HG03469 (cell line): ENCODE measurements around the gene CABP1.

Experiments
- ATAC-seq: cut with Tn5 transposase; IDR thresholded peaks from one replicate; pipeline ENCODE4 v1.9.1; 2021; ENCODE audit warnings: mild to moderate bottlenecking, moderate library complexity, moderate number of reproducible peaks; ENCODE audit not compliant: unreplicated experiment

CABP1 gene

DNA sequence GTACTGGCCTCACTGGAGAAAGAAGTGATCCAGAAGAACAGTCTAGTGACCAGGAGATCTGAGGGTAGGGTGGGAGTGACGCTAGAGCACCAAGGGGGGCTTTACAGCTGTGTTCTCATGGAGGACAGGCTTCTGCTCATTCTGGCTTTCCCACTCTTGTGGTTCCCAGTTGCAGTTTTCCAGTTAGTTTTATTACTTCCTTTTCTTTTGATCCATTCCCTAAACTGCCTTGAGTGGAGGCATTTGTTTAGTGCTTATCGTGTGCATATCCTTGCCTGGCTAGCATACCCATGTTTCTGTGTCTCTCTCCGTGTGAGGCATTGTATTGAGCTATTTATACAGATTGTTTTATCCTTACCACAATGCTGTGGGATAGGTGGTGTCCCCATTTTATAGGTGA, 50.6 kb downstream of the CABP1 start:
- ATAC-seq: no peak

DNA sequence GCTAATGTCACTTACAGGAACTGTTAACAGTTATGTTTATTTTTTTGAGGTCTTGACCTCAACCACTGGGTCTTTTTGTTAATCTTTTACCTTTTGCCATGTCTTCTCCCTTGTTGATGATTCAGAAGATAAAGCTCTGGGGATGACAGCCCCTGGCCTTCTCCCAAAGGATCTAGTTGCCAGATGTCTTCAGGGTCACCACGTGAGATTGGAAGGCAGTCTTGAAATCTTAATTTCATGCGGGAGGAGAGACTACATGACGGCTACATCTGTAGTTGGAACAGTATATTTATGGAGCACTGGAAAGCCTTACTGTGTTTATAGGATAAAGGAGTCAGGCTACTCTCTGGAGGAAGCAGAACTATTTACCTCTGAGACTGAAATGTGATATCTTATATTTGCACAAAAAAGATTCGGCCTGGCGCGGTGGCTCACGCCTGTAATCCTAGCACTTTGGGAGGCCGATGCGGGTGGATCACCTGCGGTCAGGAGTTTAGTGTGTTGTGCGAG, 52.2 kb downstream of the CABP1 start:
- no peak for ATAC-seq

DNA sequence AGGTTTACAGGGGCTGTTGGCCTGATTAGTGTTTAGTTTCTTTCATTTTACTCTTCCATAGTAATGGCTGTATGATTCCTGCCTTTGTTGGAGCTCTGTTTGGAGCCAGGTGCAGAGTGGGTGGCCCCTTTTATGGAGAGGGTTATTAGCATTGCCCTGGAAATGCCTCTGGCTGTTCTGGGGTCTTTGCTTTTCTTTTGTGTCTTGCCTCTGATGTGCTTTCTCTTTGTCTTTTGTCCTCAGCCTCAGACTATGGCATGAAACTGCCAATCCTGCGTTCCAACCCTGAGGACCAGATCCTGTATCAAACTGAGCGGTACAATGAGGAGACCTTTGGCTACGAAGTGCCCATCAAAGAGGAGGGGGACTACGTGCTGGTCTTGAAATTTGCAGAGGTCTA, 53.4 kb downstream of the CABP1 start:
- no peak for ATAC-seq

DNA sequence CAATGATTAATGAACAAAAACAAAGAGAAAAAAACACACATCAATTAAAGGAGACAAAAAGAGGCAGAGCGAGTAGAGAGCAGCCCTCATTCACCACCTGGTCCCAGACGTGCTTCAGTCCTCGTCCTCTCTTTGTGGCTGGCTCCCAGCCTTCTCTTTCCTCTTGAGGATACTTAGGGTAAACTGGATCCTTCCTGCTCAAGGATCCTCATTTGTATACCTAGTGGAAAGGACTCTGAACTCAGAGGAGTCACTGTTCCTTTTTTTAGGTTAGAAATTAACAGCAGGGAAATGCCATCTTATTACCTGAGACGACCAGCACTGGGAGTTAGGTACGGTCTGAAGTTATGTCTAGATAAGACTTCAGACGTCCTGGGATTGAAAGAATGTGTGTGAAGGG, 56.2 kb downstream of the CABP1 start:
- ATAC-seq: no peak

DNA sequence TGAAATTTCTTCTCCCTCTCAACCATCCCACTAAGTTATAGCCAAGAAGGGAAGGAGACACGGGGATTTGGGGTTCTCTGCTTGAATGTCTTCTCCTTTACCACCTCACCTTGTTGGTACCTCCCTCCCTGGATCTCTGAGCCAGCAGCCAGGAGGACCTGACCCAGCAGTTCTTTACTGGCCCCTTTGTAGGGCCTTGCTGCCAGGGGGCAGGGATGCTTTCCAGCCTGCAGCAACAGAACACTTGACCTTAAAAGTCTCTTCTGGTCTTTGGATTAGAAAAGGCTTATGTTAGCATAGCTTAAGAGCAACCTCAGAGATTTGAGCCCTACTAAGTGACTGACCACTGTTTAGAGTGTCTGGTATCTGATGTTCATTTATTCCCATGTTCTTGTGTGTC, 56.9 kb downstream of the CABP1 start:
- ATAC-seq: no peak

DNA sequence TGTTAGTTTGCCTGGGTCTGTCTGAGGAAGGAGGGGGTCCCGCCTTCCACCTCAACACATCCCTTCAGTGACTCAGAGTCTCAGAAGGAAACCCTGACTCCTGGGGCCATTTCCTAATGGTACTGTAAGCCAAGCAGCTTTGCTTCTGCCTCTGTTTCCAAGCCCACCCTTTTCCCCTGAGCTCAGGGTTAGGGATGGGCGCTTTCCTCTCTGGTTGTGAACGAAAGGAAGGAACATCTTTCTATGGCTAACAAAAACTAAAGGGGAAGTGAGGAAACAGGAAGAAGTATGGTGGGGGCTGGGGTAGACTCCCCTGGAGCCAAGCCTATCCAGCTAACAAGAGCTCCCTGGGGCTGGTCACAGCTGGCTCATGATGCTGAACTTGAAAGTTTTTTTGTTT, 58.2 kb downstream of the CABP1 start:
- no peak for ATAC-seq

DNA sequence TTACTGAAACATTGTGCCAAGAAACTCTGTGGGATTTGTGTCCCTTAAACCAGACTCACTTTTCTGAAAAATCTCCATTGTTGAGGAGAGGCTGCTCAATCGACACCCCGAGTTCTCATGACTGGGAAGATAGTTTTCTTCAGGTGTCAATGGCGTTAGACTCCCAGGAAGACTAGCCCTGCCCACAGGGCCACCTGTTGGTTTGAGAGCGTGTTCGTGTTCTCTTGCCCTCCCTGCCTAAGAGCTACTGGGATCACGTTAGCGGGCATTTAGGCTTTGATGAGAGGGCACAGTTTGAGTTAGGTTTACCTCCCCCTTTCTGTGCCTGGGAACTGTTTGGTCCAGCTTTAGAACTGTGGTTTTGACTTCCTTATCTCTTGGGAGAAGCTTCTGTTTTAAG, 59.1 kb downstream of the CABP1 start:
- no peak for ATAC-seq

DNA sequence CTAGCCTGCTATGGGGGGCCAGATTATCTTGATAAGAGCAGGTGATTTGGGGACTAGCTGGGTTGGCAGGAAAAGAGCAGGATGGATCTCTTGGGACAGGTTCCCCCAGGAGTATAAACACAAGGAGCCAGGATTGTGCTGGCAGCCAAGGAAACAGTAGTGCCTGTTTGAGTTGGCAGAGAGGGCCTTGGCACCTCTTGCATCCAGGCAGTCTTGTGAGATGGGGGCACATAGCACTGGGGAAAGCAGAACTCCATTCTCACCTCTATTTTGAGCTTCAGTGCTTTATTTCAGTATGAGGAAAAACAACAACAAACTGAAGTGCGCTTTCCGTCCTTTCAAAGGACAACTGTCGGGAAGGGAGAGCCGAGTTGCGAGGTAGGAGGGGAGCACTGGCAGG, 60.5 kb downstream of the CABP1 start:
- no peak for ATAC-seq

DNA sequence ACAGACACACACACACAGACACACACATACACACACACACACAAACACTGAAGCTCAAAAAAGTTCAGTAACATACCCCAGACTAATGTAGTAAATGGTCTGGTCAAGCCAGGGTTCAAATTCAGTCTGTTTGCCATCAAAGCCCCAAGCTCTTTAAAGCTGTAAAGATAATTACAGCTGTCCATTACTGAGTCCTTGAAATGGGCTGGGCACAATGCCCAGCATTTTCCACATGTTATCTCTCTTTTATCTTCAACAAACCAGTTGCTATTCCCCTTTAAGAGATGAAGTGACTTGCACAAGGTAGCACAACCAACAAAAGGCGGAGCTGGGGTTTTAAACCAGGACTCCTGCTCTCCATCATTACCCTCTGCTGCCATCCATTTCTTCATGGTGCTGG, 62.2 kb downstream of the CABP1 start:
- ATAC-seq: no peak

DNA sequence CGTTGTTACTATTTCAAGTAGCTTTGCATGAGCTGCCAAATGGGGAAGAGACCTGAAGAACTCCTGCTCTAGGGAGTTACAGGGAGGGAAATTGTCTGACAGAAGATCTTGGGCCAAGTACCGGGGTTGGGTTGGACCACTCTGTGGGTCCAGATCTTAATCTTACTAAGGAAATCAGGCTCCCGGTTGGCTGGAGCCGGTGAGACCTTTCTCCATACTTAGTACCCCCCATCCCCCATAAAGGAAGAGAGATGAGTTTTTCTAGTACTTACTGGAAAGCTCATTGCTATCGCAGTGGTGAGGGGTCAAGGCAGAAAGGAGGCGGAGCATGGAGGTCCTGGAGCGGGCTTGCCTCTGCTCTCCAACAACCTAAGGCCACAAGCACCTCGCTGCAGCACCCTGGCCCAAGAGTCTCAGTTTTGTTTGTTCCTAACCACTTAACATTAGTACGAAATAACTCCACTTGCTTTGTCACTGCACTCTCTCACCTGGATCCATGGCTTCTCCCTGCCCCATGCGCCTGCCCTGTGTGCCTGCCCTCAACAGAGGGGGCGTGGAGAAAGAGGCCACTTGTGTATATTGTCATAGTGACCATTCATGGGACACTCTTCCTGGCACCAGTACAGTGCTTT, 63.0 kb downstream of the CABP1 start:
- ATAC-seq: no peak

DNA sequence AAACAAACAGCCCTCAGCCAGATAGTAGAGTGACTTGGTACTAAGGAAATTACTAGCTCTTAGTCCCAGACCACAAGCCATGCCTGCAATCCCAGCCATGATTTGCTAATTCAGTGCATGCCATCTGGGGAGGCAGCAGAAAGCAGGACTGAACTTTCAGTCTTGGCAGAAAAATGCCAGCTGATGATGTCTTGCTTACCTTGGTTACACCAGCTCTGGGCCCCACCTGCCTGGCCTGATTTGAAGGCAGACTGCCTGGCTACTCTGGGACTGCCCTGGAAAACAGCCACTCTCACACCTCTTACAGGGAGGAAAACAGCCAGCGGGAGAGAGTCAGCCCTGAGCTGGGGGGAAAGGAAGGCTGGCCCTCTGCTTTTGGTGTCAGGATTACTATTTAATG, 65.2 kb downstream of the CABP1 start:
- ATAC-seq: no peak

DNA sequence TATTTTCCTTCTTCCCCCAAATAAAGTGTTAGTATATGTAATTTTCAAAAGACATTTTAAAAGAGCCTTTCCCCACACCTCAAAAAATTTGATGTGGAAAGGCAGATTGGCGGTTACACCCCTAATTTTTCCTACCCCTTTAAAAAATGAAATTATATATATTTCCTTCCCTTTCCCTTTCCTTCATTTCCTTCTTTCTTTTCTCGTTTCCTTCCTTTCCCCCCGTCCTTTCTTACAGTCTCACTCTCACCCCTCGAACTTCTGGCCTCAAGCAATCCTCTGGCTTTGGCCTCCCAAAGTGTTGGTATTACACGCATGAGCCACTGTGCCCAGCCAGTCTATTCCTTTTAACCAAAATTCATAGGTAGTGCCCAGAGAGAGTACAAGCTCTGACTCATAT, 65.6 kb downstream of the CABP1 start:
- ATAC-seq: no peak

DNA sequence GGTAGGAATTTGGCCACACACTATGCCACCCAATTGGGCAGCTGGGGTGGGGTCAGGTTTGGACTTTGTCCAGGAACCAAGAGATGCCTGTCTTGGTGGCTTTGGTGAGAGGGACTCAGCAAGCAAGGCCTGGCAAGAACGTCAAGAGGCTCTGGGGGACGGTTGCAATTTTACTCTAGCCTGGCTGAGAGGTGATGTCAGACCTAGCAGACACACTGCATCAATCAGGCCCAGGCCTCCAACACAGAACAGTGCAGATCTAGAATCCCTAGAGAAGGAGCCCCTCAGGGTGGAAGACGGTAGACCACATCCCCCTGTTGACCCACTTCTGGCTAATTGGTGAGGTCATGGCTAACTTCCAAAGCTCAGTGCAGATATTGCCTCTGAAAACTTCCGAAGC, 68.2 kb downstream of the CABP1 start:
- no peak for ATAC-seq

DNA sequence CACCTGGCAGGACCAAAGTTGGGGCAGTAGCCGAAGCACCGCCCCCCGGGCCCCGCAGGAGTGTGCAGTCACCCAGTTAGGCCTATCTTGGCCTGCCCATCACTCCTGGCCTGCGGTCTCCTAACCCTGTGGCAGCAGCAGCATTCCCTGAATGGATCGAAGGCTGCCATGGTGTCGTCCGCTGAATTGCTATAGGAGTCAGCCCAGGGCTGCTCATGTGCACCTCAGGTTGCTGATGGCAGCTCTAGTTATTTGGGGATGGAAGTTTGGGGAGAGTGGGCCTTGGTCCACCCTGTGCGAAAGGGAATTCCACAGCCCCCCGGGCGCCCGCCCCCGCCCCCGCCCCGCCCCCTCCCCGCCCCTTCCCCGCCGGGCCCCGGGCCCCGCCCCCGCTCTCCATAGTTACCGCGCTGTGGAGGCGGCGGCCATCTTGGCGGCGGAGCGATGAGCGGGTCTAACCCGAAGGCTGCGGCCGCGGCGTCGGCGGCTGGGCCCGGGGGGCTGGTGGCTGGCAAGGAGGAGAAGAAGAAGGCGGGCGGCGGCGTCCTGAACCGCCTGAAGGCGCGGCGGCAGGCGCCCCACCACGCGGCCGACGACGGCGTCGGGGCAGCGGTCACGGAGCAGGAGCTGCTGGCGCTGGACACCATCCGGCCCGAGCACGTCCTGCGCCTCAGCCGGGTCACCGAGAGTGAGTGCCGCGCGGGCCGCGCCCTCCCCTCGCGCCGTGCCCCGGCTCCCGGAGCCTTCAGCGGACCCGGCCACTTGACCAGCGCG, 69.8 kb downstream of the CABP1 start, which contains the start of gene UNC119B:
Gene UNC119B (plus strand): TSS at position 428 of the 774 bp plus-strand sequence. CDS start 17 bp downstream, at position 445.
- ATAC-seq: no peak

DNA sequence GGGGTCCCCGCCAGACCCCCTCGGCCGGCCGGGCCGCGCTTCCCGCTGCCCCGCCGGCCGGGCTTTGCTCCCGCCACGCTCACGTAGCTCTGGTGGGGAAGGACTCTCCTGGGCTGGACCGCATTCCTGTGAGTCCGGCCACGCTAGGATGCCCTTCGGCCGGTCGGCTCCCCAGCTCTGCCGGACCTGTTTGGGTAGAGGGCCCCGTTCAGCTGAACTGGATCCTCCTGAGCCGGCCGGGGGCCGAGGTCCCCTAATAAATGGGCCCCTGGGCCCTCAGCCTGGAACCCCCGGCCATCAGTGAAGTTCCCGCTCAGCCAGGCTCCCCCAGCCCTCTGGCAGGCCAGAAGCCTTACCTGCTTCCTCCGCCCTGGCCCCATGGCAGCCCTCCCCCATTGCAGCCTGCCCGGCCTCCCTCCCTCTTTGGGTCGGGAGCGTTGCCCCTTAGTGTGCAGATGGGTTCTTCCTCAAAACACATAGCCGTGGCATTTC, 70.4 kb downstream of the CABP1 start:
- ATAC-seq: no peak

DNA sequence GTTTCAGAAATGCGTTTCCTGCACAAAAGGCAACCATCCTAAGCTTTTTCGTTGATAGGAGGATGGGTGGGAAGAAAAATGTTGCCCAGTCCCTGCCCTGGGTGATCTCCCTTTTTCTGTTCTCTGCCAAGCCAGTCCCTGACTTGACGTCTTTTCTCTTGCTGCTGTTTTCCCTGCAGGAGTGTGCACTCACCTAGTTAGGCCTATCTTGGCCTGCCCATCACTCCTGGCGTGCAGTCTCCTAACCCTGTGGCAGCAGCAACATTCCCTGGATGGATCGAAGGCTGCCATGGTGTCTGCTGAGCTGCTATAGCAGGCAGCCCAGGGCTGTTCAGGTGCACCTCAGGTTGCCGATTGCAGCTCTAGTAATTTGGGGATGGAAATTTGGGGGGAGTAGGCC, 71.0 kb downstream of the CABP1 start:
- ATAC-seq: no peak

DNA sequence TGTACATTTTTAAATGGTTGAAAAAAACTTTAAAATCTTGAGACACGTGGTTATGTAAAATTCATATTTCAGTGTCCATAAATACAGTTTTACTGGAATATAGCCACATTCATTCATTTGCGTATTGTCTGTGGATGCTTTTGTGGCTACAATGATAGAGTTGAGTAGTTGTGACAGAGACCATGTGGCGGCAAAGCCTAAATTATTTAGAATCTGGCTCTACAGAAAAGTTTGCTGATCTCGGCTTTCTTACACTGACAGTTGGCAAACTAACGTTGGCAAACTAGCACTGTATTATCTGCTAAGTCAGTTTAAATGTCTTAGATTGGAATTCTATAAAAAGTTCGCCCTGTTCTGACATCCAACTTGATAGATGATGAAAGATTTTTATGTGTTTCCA, 72.2 kb downstream of the CABP1 start:
- no peak for ATAC-seq

DNA sequence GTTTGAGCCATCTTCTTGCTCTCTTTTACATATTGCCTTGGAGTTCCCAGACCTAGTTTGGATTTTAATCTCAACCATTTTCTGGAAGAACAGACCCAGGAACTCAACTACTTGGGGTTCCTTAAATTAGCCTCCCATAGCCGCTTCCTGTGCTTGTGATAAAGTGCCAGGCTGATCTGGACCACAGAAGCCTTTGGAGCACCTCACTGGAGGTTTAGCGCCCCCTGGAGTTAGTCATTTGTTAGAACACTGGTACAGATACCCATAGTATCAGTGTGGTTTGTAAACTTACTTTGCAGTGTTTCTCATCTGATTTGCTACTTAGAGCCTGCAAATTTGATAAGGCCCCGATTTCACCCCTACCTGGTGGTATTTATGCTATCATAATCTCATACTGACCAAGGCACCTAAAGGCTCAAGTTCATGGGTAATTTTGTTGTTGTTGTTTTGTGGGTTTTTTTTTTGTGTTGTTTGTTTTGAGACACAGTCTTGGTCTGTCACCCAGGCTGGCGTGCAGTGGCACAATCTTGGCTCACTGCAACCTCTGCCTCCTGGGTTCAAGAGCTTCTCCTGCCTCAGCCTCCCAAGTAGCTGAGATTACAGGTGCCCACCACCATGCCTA, 73.5 kb downstream of the CABP1 start:
- ATAC-seq: no peak
